Mesothelial cell of epicardium (in vitro differentiated cells): ENCODE measurements around the gene TAF1D. TPM values are rescaled to one million over a fixed set of nuclear protein-coding genes. Genes with fewer than 3 reads are reported as not detected.
"Not testable (repeated sequence)": the region's sequence is repeated elsewhere in the genome, so short reads cannot be mapped to it uniquely, and the experiment has no call there.

Experiments used
- DNase-seq, 2 experiments: peaks; one replicate each; pipeline ENCODE4 v3.0.0; 2021; ENCODE audit warnings: low spot score in 2 of 2; ENCODE audit not compliant: unreplicated experiment in 2 of 2
- H3K27ac Mint-ChIP-seq: 2 replicates; pipeline ENCODE4 v1.8.0; 2021; ENCODE audit warnings: mixed read lengths
- H3K27me3 Mint-ChIP-seq: 2 replicates; pipeline ENCODE4 v1.8.0; 2021; ENCODE audit warnings: low read depth, mixed read lengths
- H3K36me3 Mint-ChIP-seq: 2 replicates; pipeline ENCODE4 v1.8.0; 2021; ENCODE audit warnings: mixed read lengths
- H3K4me1 Mint-ChIP-seq: 2 replicates; pipeline ENCODE4 v1.8.0; 2021; ENCODE audit warnings: mixed read lengths
- H3K4me3 Mint-ChIP-seq: 2 replicates; pipeline ENCODE4 v1.8.0; 2021; ENCODE audit warnings: mild to moderate bottlenecking, moderate library complexity, mixed read lengths
- H3K9me3 Mint-ChIP-seq: 2 replicates; pipeline ENCODE4 v1.8.0; 2021; ENCODE audit warnings: mixed read lengths
- CTCF ChIP-seq: fragments of 200-600 bp; sonication (generic); IDR thresholded peaks from one replicate; pipeline ENCODE4 v1.5.0; 2021; ENCODE audit warnings: antibody characterized with exemption; ENCODE audit not compliant: unreplicated experiment
- total RNA-seq: library from RNA; stranded (reverse); gene quantifications from 3 replicates; pipeline ENCODE4 v1.2.1, GENCODE V29; 2021

The TAF1D gene
- total RNA-seq, 1 donor from 2014 or later, result 155 TPM

GRCh38 chr11:93775289-93775688 lies 34.0 kb upstream of the TAF1D start:
- DNase-seq, result no peak
- TF ChIP-seq CTCF, result peak; percentile 40
- H3K4me3 Mint-ChIP-seq, result no peak overlapping the region
- no peak overlapping the region for H3K27ac Mint-ChIP-seq
- no peaks in the 10 kb centered on the region for H3K36me3 Mint-ChIP-seq
- no peaks in the 10 kb centered on the region for H3K4me1 Mint-ChIP-seq
- H3K9me3 Mint-ChIP-seq, result peaks cover 6% of the 10 kb centered on the region
- no peaks in the 10 kb centered on the region for H3K27me3 Mint-ChIP-seq

GRCh38 chr11:93774560-93774959 lies 33.3 kb upstream of the TAF1D start:
- H3K4me1 Mint-ChIP-seq, H3K4me3 Mint-ChIP-seq, H3K36me3 Mint-ChIP-seq, H3K9me3 Mint-ChIP-seq, DNase-seq, H3K27ac Mint-ChIP-seq, H3K27me3 Mint-ChIP-seq: not testable (repeated sequence)

GRCh38 chr11:93773601-93774200 lies 32.4 kb upstream of the TAF1D start:
- no peak for TF ChIP-seq CTCF
- DNase-seq, result no peak
- Mint-ChIP-seq H3K36me3 (no peaks in the 10 kb centered on the region), H3K9me3 (no peaks in the 10 kb centered on the region), H3K27me3 (no peaks in the 10 kb centered on the region), H3K27ac (no peak overlapping the region), H3K4me3 (no peak overlapping the region), H3K4me1 (no peaks in the 10 kb centered on the region)

DNA sequence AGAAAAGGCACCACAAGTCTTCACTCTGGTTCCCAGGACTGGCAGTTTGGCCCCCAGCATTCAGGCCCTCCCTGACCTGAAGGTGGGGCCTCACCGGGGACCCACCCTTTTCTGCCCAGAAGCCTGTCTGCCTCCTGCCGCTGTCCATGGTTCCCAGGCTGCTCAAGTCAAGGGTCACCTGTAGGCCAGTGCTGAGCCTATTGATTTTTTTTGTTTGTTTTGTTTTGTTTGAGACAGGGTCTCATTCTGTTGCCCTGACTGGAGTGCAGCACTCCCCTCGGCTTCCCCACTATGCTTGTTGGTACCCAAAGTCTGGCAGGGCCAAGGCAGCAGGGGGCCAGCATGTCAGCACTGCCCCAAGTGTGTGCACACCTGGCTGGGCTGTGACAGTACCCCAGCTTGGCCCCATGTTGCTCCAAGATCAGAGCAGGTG lies 31.8 kb upstream of the TAF1D start:
- Mint-ChIP-seq H3K27ac (no peak overlapping the region), H3K36me3 (no peaks in the 10 kb centered on the region), H3K4me1 (no peaks in the 10 kb centered on the region), H3K27me3 (no peaks in the 10 kb centered on the region), H3K4me3 (no peak overlapping the region), H3K9me3 (no peaks in the 10 kb centered on the region)
- TF ChIP-seq CTCF, result no peak
- DNase-seq, result no peak

- no peak overlapping the region for H3K4me3 Mint-ChIP-seq
- no peak overlapping the region for H3K27ac Mint-ChIP-seq
- no peak for TF ChIP-seq CTCF
- no peaks in the 10 kb centered on the region for H3K27me3 Mint-ChIP-seq
- DNase-seq, result no peak
- H3K9me3 Mint-ChIP-seq, result no peaks in the 10 kb centered on the region
- H3K36me3 Mint-ChIP-seq, result no peaks in the 10 kb centered on the region
- no peaks in the 10 kb centered on the region for H3K4me1 Mint-ChIP-seq
Observed at GRCh38 chr11:93772123-93772522, 30.8 kb upstream of the TAF1D start.

- H3K27ac Mint-ChIP-seq, result no peak overlapping the region
- H3K4me3 Mint-ChIP-seq, result no peak overlapping the region
- no peaks in the 10 kb centered on the region for H3K27me3 Mint-ChIP-seq
- no peaks in the 10 kb centered on the region for H3K36me3 Mint-ChIP-seq
- peaks cover 12% of the 10 kb centered on the region for H3K4me1 Mint-ChIP-seq
- no peak for DNase-seq
- no peaks in the 10 kb centered on the region for H3K9me3 Mint-ChIP-seq
- TF ChIP-seq CTCF, result no peak
Observed at GRCh38 chr11:93770160-93770559, 28.9 kb upstream of the TAF1D start.
